Esophagus muscularis mucosa (tissue), 4 donors: ENCODE data around the gene ZBTB5. TPM values are rescaled to one million over a fixed set of nuclear protein-coding genes. Genes with fewer than 3 reads are reported as not detected.

Experiments
- DNase-seq: peaks from one replicate; pipeline ENCODE4 v3.0.0-alpha.2; 2017; ENCODE audit errors: extremely low spot score
- H3K27ac ChIP-seq, 4 donors: fragments of 200-600 bp; sonication (generic); replicated peaks in 1 of 4; 1 replicate in 3 of 4; 2 replicates in 1 of 4; pipeline ENCODE4 v1.5.1; 2016 to 2019; ENCODE audit warnings: mild to moderate bottlenecking in 1 of 4
- H3K27me3 ChIP-seq, 4 donors: fragments of 200-600 bp; sonication (generic); one replicate each; pipeline versions ENCODE4 v1.5.1 to v1.6.0; 2016 to 2019
- H3K36me3 ChIP-seq, 4 donors: fragments of 200-600 bp; sonication (generic); one replicate each; pipeline ENCODE4 v1.5.1; 2016 to 2019
- H3K4me1 ChIP-seq, 4 donors: fragments of 200-600 bp; sonication (generic); one replicate each; pipeline ENCODE4 v1.5.1; 2016 to 2019
- H3K4me3 ChIP-seq, 4 donors: fragments of 200-600 bp; sonication (generic); 1 replicate in 2 of 4; 2 replicates in 2 of 4; pipeline ENCODE4 v1.5.1; 2016 to 2019; ENCODE audit warnings: mild to moderate bottlenecking in 4 of 4, moderate library complexity in 1 of 4
- H3K9me3 ChIP-seq, 4 donors: fragments of 200-600 bp; sonication (generic); 1 replicate in 3 of 4; 2 replicates in 1 of 4; pipeline ENCODE4 v1.5.1; 2016 to 2019
- EP300 ChIP-seq: sonication (generic); formaldehyde crosslinking; IDR thresholded peaks from one replicate; pipeline ENCODE4 v1.6.1; 2017; ENCODE audit warnings: antibody characterized with exemption
- POLR2A ChIP-seq: fragments of 450-650 bp; IDR thresholded peaks from one replicate; pipeline ENCODE4 v1.6.1; 2017; ENCODE audit warnings: antibody characterized with exemption, moderate library complexity, mild to moderate bottlenecking, low read depth
- POLR2AphosphoS5 ChIP-seq, 2 donors: sonication (generic); formaldehyde crosslinking; IDR thresholded peaks; one replicate each; pipeline ENCODE4 v1.6.1; 2017; ENCODE audit warnings: antibody characterized with exemption in 2 of 2
- WGBS: methylation state at CpG from one replicate; pipeline ENCODE4 v1.1.5; 2018; 5-methylcytosine and 5-hydroxymethylcytosine counted together
- intact Hi-C: fragments of 100-400 bp; cut with DNase I; formaldehyde crosslinking; loops from one replicate; pipeline ENCODE4 v1.15.1; 2023
- total RNA-seq, 4 donors: library from RNA; depleted of rRNA; stranded (reverse); fragments of >200 nt; gene quantifications; one replicate each; pipeline versions ENCODE4 v1.1.0 to v1.2.1, GENCODE V29; 2016
- TF ChIP-seq, protein P1 (sequence below), 3 experiments: fragments of 200-600 bp in 2 of 3; fragments of 450-650 bp in 1 of 3; sonication (generic) in 2 of 3; IDR thresholded peaks; one replicate each; pipeline ENCODE4 v1.5.1; 2017 to 2019; ENCODE audit warnings: antibody characterized with exemption in 3 of 3, mild to moderate bottlenecking in 2 of 3, moderate library complexity in 1 of 3

ZBTB5 gene
- total RNA-seq, 4 donors from 2014 or later, result 9.6 to 20.4 (median 12.6) TPM

DNA sequence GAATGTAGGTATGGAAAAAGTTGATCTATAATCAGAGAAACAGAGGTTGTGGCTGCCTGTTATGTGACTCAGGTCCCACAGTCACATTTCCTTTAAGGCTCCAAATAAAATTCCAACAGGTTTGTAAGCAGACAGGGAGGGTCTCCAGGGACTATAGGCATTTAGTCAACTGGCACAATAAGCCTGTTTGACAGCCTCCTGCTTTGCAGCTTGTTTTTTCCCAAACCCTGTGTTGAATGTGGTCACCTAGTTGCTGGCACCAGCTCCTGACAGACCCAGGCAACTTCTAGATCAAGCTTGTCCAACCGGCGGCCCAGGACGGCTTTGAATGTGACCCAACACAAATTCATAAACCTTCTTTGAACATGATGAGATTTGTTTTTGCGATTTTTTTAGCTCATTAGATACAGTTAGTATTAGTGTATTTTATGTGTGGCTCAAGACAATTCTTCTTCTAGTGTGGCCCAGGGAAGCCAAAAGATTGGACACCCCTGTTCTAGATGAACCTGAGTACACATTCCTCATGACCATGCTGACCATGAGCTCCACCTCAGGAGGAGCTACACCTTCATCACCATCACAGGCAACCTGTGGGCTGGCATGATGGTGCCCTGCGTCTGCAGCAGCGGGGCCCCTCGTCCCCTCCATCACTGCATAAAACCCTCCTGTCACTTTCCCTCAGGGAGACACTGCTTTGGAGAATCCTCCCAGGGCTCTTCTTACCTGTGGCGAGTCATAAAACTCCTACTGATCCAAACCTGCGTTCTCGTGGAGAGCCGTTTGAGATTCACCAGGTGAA is 58.4 kb downstream of the ZBTB5 start:
- intact Hi-C loops, result no loop called here
- H3K36me3 ChIP-seq, result no peaks in the 10 kb centered on the region
- WGBS, result 96% methylated on average over 11 of the region's 11 CpGs
- DNase-seq, result no peak
- H3K9me3 ChIP-seq, result no peaks in the 10 kb centered on the region
- H3K4me1 ChIP-seq, result no peaks in the 10 kb centered on the region
- H3K27ac ChIP-seq, result no peak overlapping the region
- H3K27me3 ChIP-seq, result no peaks in the 10 kb centered on the region
- H3K4me3 ChIP-seq, result no peak overlapping the region
- TF ChIP-seq POLR2A (no peak), EP300 (no peak), POLR2AphosphoS5 (IDR thresholded peaks at IDR 0.05) (no peak)
- TF ChIP-seq, protein P1, sequence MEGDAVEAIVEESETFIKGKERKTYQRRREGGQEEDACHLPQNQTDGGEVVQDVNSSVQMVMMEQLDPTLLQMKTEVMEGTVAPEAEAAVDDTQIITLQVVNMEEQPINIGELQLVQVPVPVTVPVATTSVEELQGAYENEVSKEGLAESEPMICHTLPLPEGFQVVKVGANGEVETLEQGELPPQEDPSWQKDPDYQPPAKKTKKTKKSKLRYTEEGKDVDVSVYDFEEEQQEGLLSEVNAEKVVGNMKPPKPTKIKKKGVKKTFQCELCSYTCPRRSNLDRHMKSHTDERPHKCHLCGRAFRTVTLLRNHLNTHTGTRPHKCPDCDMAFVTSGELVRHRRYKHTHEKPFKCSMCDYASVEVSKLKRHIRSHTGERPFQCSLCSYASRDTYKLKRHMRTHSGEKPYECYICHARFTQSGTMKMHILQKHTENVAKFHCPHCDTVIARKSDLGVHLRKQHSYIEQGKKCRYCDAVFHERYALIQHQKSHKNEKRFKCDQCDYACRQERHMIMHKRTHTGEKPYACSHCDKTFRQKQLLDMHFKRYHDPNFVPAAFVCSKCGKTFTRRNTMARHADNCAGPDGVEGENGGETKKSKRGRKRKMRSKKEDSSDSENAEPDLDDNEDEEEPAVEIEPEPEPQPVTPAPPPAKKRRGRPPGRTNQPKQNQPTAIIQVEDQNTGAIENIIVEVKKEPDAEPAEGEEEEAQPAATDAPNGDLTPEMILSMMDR (IDR thresholded peaks at IDR 0.05), result no peak

DNA sequence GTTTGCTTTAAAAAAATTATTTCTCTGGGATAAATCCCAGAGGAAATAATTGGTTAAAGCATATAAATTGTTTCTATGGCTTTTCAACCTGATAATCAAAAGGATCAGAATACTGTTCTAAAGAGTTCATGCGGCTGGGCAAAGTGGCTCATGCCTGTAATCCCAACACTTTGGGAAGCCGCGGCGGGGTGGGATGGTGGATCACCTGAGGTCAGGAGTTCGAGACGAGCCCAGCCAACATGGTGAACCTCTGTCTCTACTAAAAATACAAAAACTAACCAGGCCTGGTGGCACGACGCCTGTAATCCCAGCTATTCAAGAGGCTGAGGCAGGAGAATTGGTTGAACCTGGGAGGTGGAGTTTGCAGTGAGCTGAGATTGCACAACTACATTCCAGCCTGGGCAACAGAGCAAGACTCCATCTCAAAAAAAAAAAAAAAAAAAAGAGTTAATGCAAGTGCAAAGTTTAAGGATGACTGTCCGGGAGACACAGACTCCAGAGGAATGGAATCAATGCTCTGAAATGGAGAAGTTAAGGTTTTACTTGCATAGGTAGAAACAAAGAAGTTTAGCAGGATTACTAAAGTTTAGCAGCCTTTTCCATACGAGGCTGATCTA is 59.4 kb downstream of the ZBTB5 start:
- DNase-seq, result no peak
- H3K4me1 ChIP-seq, result no peaks in the 10 kb centered on the region
- no peaks in the 10 kb centered on the region for H3K27me3 ChIP-seq
- TF ChIP-seq, protein P1 (IDR thresholded peaks at IDR 0.05), result no peak
- TF ChIP-seq POLR2AphosphoS5 (IDR thresholded peaks at IDR 0.05) (no peak), EP300 (no peak), POLR2A (no peak)
- H3K27ac ChIP-seq, result no peak overlapping the region
- 92% methylated on average over 10 of the region's 10 CpGs for WGBS
- no peaks in the 10 kb centered on the region for H3K9me3 ChIP-seq
- H3K4me3 ChIP-seq, result no peak overlapping the region
- no peaks in the 10 kb centered on the region for H3K36me3 ChIP-seq
- intact Hi-C loops, result no loop called here

DNA sequence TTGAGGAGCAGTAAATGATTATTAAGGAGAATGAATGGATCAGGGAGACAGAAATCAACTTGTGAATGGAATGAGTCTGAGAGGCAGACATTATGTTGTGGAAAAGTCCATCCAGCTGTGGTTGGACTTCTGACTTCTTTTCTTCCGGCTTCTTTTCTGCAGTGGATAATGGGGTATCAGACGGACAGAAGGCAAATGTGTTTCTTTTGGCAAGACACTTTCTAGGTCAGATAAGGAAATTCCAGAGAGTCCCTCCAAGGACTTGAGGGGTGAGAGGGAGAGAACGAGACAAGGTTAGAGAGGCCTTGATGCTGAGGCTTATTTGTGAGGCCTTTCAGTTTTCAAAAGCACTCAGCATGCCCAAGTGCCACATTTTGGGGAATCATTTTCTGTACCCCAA is 59.9 kb downstream of the ZBTB5 start:
- no peak overlapping the region for H3K27ac ChIP-seq
- WGBS, result 69% methylated on average over 3 of the region's 3 CpGs
- H3K27me3 ChIP-seq, result no peaks in the 10 kb centered on the region
- intact Hi-C loops, result no loop called here
- DNase-seq, result no peak
- no peaks in the 10 kb centered on the region for H3K9me3 ChIP-seq
- H3K4me3 ChIP-seq, result no peak overlapping the region
- no peaks in the 10 kb centered on the region for H3K36me3 ChIP-seq
- no peak for TF ChIP-seq POLR2A
- TF ChIP-seq, protein P1 (IDR thresholded peaks at IDR 0.05), result no peak
- TF ChIP-seq POLR2AphosphoS5 (IDR thresholded peaks at IDR 0.05), result no peak
- TF ChIP-seq EP300, result no peak
- no peaks in the 10 kb centered on the region for H3K4me1 ChIP-seq

DNA sequence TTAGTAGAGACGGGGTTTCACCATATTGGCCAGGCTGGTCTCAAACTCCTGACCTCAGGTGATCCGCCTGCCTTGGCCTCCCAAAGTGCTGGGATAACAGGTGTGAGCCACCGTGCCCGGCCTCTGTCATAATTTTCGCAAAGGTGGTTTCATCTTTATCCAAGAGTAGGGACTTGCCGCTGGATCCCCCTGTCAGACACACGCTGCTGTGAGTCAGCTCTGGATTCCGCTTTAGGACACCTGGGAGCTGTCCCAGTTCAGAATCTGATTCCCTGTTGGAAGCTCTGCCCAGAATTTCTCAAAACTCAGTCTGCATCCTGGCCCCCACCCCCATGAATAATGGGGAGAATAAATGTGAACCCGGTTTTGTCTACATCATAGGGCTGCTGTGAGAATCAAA is 60.7 kb downstream of the ZBTB5 start:
- TF ChIP-seq POLR2A (no peak), POLR2AphosphoS5 (IDR thresholded peaks at IDR 0.05) (no peak), EP300 (no peak)
- TF ChIP-seq, protein P1 (IDR thresholded peaks at IDR 0.05), result no peak
- intact Hi-C loops, result no loop called here
- no peak for DNase-seq
- 87% methylated on average over 9 of the region's 9 CpGs for WGBS
- H3K9me3 ChIP-seq, result no peaks in the 10 kb centered on the region
- no peak overlapping the region for H3K4me3 ChIP-seq
- no peak overlapping the region for H3K27ac ChIP-seq
- H3K27me3 ChIP-seq, result no peaks in the 10 kb centered on the region
- no peaks in the 10 kb centered on the region for H3K4me1 ChIP-seq
- H3K36me3 ChIP-seq, result no peaks in the 10 kb centered on the region
